SJSA1 (cell line): ENCODE measurements around the gene TPP1. TPM values are rescaled to one million over a fixed set of nuclear protein-coding genes. Genes with fewer than 3 reads are reported as not detected.

Experiments
- DNase-seq, 2 experiments: peaks; one replicate each; pipeline ENCODE4 v3.0.0-alpha.2; 2015 to 2020; ENCODE audit warnings: low spot score in 2 of 2, low read depth in 1 of 2
- H3K27ac ChIP-seq: fragments of 250-450 bp; sonication (Bioruptor Pico); 2 replicates; pipeline ENCODE4 v1.5.1; 2020; ENCODE audit warnings: mild to moderate bottlenecking, moderate library complexity
- H3K27me3 ChIP-seq: fragments of 250-450 bp; sonication (Bioruptor Pico); replicated peaks from 2 replicates; pipeline ENCODE4 v1.5.1; 2020; ENCODE audit warnings: mild to moderate bottlenecking, moderate library complexity
- H3K36me3 ChIP-seq: fragments of 250-450 bp; sonication (Bioruptor Pico); 2 replicates; pipeline ENCODE4 v1.5.1; 2020; ENCODE audit warnings: mild to moderate bottlenecking
- H3K4me1 ChIP-seq: fragments of 250-450 bp; sonication (Bioruptor Pico); replicated peaks from 2 replicates; pipeline ENCODE4 v1.6.1; 2021; ENCODE audit warnings: mild to moderate bottlenecking
- H3K4me3 ChIP-seq: fragments of 250-450 bp; sonication (Bioruptor Pico); 2 replicates; pipeline ENCODE4 v1.5.1; 2020; ENCODE audit warnings: mild to moderate bottlenecking
- H3K9me3 ChIP-seq: fragments of 250-450 bp; sonication (Bioruptor Pico); replicated peaks from 2 replicates; pipeline ENCODE4 v1.5.1; 2020; ENCODE audit warnings: mild to moderate bottlenecking
- total RNA-seq: library from RNA; depleted of rRNA; stranded (reverse); fragments of >200 nt; shearing (Covaris generic); gene quantifications from 2 replicates; pipeline ENCODE4 v1.2.3, GENCODE V29; 2014

TPP1 gene
- total RNA-seq, 1 experiment from 2014 or later = 6.8 TPM

DNA sequence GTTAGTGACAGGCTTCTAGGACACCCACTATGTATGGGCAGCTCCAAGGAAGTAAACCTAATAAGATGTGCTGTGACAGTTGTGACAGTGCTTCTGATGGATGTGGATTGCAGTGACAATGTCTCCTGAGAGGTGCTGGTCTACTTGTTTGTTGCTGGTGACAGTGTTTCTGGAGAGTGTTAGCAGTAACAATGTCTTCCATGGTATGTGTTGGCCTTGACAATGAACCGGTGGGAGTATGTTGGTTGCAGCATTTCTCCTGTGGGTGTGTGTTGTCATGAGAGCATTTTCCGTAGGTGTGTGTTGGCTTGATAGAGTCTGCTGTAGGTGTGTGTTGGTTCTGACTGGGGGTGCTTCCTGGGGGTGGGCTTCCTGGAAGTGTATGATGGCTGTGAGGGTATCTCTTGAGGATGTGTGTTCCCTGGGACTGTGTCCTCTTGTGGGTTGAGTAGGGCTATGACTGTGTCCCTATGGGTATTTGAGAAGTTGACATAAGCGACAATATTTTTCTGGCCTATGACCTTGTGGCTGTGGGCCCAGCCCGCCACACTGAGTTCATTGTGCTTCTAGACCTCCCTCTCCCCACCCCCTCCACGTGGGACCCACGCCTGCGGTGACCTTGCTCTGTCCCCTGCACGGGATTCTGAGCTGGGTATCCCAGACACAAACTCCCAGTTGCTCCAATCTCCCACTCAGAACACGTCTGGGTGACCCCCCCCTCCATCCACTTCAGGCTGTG lies 35.2 kb upstream of the TPP1 start:
- no peaks in the 10 kb centered on the region for H3K27me3 ChIP-seq
- H3K27ac ChIP-seq = no peak overlapping the region
- DNase-seq = no peak
- H3K9me3 ChIP-seq = no peaks in the 10 kb centered on the region
- no peaks in the 10 kb centered on the region for H3K36me3 ChIP-seq
- peak overlapping the region; percentile 41 for H3K4me3 ChIP-seq
- no peaks in the 10 kb centered on the region; the same call in none of the 2 replicates for H3K4me1 ChIP-seq

DNA sequence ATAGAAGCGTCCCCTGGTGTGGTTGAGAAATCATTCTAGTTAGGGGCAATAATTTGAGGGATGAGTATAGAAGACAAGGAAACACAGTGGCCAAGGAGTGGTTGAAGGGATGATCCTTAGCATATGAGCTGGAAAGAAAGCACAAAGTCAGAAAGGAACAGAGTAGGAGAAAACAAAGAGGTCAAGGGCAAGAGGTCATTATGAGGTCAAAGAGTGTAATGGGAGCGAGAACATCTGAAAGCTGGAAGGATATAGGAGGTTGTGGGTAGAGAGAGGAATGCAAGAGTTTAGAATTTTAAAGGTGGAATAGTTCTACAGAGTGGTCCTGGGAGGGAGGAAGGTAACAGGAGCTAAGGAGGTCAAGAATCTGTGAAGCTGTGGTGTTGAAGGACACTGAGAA lies 34.4 kb upstream of the TPP1 start:
- Histone ChIP-seq H3K36me3 (no peaks in the 10 kb centered on the region), H3K27ac (no peak overlapping the region), H3K4me3 (no peak overlapping the region), H3K4me1 (no peaks in the 10 kb centered on the region; the same call in none of the 2 replicates), H3K9me3 (no peaks in the 10 kb centered on the region), H3K27me3 (no peaks in the 10 kb centered on the region)
- no peak for DNase-seq

DNA sequence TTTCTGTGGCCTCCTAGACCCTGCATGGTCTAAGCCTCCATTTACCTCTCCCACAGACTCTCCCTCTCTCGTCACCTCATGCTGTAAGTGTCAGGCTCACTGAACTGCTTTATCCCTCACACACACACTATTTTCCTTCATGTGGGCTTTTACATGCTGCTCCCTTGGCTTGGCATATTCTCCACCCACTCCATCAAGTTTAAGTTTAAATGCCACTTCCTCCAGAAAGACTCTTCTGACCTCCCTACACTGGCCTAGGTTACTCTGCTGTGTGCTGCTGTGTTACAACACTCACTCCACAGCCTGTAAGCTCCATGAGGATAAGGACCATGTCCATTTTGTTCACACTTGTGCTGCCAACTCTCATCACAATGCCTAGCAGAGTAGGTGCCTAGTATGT lies 33.9 kb upstream of the TPP1 start:
- H3K27me3 ChIP-seq = no peaks in the 10 kb centered on the region
- no peak overlapping the region for H3K27ac ChIP-seq
- H3K4me1 ChIP-seq = no peaks in the 10 kb centered on the region; the same call in none of the 2 replicates
- H3K36me3 ChIP-seq = no peaks in the 10 kb centered on the region
- H3K9me3 ChIP-seq = no peaks in the 10 kb centered on the region
- no peak for DNase-seq
- H3K4me3 ChIP-seq = no peak overlapping the region

DNA sequence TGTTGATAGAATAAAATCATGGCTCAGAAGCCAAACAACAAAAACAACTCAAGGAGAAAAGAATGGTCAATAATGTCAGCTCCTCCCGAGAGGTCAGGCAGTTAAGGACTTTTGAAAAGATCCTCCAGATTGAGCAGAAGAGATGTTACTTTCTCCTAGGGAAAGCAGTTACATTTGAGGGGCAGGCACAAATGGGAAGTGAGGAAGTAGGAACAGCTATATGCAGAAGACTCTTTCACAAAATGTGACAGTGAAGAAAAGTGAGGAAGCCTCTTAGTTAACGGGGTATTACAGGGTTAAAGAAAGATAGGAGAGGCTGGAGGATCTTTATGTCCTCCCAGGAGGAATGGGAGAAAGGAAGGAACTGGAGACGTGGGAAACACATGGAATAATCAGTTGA lies 33.0 kb upstream of the TPP1 start:
- DNase-seq = no peak
- Histone ChIP-seq H3K4me1 (no peaks in the 10 kb centered on the region; the same call in none of the 2 replicates), H3K9me3 (no peaks in the 10 kb centered on the region), H3K36me3 (no peaks in the 10 kb centered on the region), H3K27ac (no peak overlapping the region), H3K27me3 (no peaks in the 10 kb centered on the region), H3K4me3 (no peak overlapping the region)

DNA sequence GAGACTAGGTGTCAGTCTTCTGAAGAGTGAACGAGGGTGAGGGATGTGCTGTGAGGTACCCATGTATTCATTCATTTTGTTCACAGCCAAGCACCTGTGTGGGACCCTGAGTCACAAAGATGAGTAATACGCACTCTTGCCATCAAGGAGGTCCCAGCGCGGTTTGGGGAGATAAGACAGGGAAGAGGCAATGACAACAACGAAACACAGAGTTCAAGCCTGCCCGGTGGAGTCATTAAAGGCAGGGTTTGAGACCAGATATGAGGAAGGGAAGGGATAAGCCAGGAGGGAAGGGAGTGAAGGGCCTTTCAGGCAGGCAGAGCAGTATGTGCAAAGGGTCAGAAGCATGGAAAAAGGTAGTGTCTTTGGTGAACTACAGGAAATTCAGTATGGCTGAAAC lies 31.8 kb upstream of the TPP1 start:
- H3K4me1 ChIP-seq = no peaks in the 10 kb centered on the region; the same call in none of the 2 replicates
- no peak overlapping the region for H3K4me3 ChIP-seq
- H3K36me3 ChIP-seq = no peaks in the 10 kb centered on the region
- no peak overlapping the region for H3K27ac ChIP-seq
- no peaks in the 10 kb centered on the region for H3K27me3 ChIP-seq
- DNase-seq = no peak
- no peaks in the 10 kb centered on the region for H3K9me3 ChIP-seq

DNA sequence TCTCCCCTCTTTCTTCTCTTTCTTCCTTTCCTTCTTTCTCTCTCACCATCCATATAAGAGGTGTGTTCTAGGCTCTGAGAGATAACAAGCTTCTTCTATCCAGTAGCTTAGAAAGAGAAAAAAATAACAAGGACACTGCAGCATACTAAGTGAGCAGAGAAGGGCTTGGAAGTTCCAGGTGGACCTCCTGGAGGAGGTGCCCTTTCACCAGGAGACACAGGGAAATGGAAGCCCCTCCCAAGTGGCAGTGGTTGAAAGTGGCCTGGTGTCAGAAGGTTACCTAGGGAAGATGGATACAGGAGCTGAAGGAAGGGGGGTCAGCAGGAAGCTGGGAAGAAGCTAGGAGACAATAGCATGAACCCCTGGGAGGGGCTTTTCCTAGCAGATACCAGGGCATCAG lies 30.9 kb upstream of the TPP1 start:
- Histone ChIP-seq H3K27me3 (no peaks in the 10 kb centered on the region), H3K4me1 (no peaks in the 10 kb centered on the region; the same call in 1 of the 2 replicates), H3K9me3 (no peaks in the 10 kb centered on the region), H3K36me3 (no peaks in the 10 kb centered on the region), H3K4me3 (no peak overlapping the region), H3K27ac (no peak overlapping the region)
- no peak for DNase-seq

DNA sequence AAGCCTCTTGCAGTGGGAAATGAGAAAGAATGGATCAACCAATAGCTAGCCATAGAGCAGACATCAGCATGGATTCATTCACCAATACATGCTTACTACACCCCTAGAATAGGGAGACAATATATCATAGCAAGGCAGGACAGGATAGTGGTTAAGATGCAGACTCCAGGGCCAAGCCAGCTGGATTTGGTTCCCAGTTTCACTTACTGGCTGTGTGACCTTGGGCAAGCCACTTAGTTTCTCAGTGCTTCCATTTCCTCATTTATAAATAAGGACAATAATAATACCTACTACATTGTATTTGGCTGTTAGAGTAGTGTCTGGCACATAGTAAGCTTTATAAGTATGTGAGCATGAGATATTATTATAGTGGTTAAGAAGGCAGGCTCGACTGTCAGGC lies 29.3 kb upstream of the TPP1 start:
- no peak overlapping the region for H3K4me3 ChIP-seq
- H3K36me3 ChIP-seq = no peaks in the 10 kb centered on the region
- no peaks in the 10 kb centered on the region for H3K9me3 ChIP-seq
- no peaks in the 10 kb centered on the region for H3K4me1 ChIP-seq
- H3K27me3 ChIP-seq = no peaks in the 10 kb centered on the region
- DNase-seq = no peak
- no peak overlapping the region for H3K27ac ChIP-seq

DNA sequence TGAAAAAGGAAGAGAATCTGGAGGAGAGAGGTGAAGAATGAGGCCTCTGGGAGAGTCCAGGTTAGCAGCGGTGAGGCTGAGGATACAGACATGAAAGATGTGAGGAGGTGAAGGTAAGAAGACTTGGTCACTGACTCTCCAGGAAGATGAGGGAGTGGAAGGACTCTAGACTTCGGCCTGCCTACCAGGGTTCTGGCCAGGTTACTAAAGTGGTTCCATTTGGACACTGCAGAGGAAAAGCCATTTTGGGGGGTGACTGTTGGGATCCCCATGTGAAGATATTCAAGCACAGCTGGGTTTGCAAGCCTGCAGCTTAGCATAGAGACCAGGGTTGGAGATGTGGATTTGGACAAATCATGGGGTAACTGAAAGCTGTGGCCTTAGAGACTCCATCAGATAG lies 28.6 kb upstream of the TPP1 start:
- Histone ChIP-seq H3K9me3 (no peaks in the 10 kb centered on the region), H3K4me1 (no peaks in the 10 kb centered on the region), H3K27me3 (no peaks in the 10 kb centered on the region), H3K4me3 (no peak overlapping the region), H3K27ac (no peak overlapping the region), H3K36me3 (no peaks in the 10 kb centered on the region)
- no peak for DNase-seq

DNA sequence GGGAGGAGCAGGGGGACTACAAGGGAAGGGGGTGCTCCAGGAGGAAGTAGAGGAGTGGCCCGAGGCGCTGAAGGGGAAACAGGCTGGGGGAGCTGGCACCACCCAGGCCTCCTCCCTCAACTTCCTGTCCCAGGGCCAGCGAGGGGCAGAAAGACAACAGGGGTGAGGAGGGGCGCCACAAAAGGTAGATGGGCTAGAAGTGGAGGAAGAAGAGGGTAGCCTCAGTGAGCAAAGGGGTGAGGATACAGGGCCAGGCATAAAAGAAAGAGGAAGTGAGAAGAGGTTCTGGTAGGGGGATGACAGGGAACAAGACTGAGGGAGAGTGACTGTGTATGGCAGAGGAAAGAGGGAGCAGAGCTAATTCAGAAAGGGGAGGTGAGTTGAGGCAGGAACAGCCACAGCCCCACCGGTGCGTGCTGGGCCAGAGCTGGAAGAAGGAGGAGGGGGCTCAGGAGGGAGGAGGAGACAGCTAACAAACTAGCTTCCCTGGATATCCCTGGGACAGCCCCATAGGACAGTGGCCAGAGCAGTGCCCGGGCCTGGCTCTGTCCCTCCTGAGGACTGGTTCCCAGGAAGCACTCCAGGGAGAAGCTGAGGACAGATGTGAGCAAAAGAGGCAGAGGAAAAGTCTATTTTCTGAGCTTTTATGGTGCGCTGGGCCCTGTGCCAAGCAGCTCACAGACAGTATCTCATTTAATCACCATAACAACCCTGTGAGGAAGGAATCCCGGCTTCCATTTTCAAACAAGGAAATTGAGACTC lies 27.9 kb upstream of the TPP1 start:
- no peaks in the 10 kb centered on the region for H3K27me3 ChIP-seq
- H3K36me3 ChIP-seq = no peaks in the 10 kb centered on the region
- no peak for DNase-seq
- H3K4me3 ChIP-seq = no peak overlapping the region
- no peak overlapping the region for H3K27ac ChIP-seq
- H3K9me3 ChIP-seq = no peaks in the 10 kb centered on the region
- H3K4me1 ChIP-seq = no peaks in the 10 kb centered on the region

DNA sequence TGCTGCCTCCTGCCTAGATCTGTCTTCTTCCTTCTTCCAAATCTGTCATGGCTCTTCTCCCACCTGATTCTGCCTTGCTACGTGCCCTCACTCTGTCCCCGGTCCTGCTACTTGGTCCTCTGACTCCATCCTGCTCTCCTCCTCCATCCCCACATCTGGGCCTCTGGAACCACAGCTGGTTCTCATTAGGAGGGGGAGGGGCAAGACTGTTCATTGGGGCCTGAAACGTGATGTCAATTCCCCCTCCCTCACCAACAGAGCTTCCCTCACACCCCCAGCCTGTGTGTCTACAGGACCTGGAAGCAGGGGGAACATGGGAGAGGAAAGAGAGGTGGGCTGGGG lies 27.3 kb upstream of the TPP1 start:
- Histone ChIP-seq H3K4me3 (no peak overlapping the region), H3K36me3 (no peaks in the 10 kb centered on the region), H3K4me1 (no peaks in the 10 kb centered on the region), H3K9me3 (no peaks in the 10 kb centered on the region), H3K27me3 (no peaks in the 10 kb centered on the region), H3K27ac (no peak overlapping the region)
- no peak for DNase-seq

DNA sequence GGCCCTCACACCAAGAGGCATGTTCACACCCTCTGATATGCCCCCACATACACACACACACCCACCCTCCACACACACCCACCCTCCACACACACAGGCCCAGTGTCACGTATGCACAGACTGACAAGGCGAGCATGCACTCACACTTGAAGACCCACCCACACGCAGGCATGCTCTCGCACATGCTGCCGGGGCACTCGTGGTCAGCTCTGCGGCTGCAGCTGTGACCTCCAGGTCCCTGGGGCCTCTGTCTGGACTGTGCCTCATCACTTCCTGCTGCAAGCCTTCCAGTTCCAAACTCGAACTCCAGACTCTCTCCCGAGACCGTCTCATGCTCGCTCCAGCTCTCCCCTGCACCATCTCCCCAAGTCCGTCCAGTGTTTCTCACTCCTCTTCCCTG lies 26.8 kb upstream of the TPP1 start:
- Histone ChIP-seq H3K27me3 (no peaks in the 10 kb centered on the region), H3K27ac (no peak overlapping the region), H3K4me1 (no peaks in the 10 kb centered on the region), H3K4me3 (no peak overlapping the region), H3K9me3 (no peaks in the 10 kb centered on the region), H3K36me3 (no peaks in the 10 kb centered on the region)
- no peak for DNase-seq

DNA sequence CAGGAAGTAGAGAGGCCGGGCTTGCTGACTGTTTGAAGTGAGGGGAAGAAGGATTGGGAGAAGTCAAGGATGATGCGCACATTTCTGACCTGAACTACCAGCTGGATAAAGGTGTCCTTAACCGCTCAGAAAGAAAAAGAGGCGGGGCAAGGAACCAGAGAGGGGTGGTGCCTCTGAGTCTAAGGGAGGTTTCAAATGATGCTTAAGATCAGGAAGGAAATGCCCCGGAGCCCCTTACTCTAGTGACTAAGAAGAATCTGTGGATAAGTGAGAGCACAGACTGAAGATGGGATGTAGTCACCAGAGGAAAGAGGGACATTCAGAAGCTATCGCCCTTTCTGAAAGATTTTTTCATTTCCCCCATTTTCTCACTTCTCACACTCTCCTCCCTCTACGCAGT lies 23.7 kb upstream of the TPP1 start:
- no peaks in the 10 kb centered on the region for H3K4me1 ChIP-seq
- no peak overlapping the region for H3K4me3 ChIP-seq
- H3K27me3 ChIP-seq = no peaks in the 10 kb centered on the region
- DNase-seq = no peak
- H3K27ac ChIP-seq = no peak overlapping the region
- H3K36me3 ChIP-seq = no peaks in the 10 kb centered on the region
- no peaks in the 10 kb centered on the region for H3K9me3 ChIP-seq

DNA sequence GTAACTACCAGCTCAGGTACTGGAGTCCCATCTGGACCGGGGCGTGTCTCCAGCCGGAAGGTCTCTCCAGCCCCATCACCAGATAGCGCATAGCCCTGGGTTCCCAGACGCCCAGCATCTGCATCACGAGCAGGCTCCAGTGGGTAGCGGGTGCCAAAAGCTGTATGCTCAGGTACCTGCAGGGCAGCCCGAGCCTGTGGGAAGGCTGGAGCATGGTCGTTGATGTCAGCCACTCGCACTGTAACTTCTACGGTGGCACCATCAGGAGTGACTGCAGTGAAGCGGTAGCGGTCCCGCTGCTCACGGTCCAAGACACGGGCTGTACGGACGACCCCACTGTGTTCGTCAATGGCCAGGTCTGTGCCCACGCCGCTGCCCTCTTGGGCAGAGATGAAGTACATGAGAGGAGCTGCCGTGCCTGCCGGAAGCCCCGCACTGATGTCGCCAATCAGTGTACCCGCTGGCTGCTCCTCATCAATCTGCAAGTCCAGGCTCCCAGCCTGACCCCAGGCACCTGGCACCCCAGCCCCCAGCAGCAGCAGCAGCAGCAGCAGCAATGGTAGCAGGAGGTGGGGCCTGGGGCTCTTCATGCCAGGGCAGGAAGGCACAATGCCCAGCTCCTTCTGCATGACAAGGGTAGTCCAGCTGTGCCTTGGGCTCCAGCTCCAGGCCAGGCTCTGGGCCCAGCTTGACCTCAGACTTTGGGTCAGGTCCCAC lies 21.9 kb upstream of the TPP1 start:
- no peaks in the 10 kb centered on the region for H3K27me3 ChIP-seq

More for the DNA sequence above, 21.9 kb upstream of the TPP1 start:
- H3K4me3 ChIP-seq = no peak overlapping the region
- DNase-seq = no peak
- no peaks in the 10 kb centered on the region for H3K9me3 ChIP-seq
- H3K36me3 ChIP-seq = no peaks in the 10 kb centered on the region
- no peaks in the 10 kb centered on the region for H3K4me1 ChIP-seq
- H3K27ac ChIP-seq = no peak overlapping the region
